ENCODE results near the gene TEX19. TPM values are rescaled to one million over a fixed set of nuclear protein-coding genes. Genes with fewer than 3 reads are reported as not detected.
"Not testable (repeated sequence)": the region's sequence is repeated elsewhere in the genome, so short reads cannot be mapped to it uniquely, and the experiment has no call there.

Gene TEX19
- total RNA-seq, 2 experiments from 2014 or later = not detected

GRCh38 chr17:82354804-82355308, 4.2 kb upstream of the TEX19 start:
- Mint-ChIP-seq H3K9me3 (no peaks in the 10 kb centered on the region), H3K36me3 (no peaks in the 10 kb centered on the region), H3K4me3 (no peak overlapping the region), H3K4me1 (ENCODE audit: low read depth) (peaks cover 11% of the 10 kb centered on the region), H3K27me3 (peaks cover 8% of the 10 kb centered on the region), H3K27ac (no peak overlapping the region)
- POLR2A ChIA-PET = no interaction called here
- CTCF ChIA-PET = interaction anchor here (1.3 kb wide), 1 partner anchor 60 kb away, joined by 6 read pairs; no protein-coding TSS in a partner anchor
- intact Hi-C loops (cut with micrococcal nuclease) = loop anchor here (5.0 kb wide), 2 partner anchors 58 to 197 kb away; no protein-coding TSS in a partner anchor
- DNase-seq = no peak

GRCh38 chr17:82355770-82356427, 3.1 kb upstream of the TEX19 start:
- intact Hi-C loops (cut with micrococcal nuclease) = no loop called here
- POLR2A ChIA-PET = no interaction called here
- Mint-ChIP-seq H3K4me1 (ENCODE audit: low read depth) (peaks cover 11% of the 10 kb centered on the region), H3K27me3 (peaks cover 7% of the 10 kb centered on the region), H3K9me3 (no peaks in the 10 kb centered on the region), H3K27ac (no peak overlapping the region), H3K4me3 (no peak overlapping the region), H3K36me3 (no peaks in the 10 kb centered on the region)
- DNase-seq = no peak
- CTCF ChIA-PET = interaction anchor here (1.1 to 1.3 kb wide), 2 partner anchors 11 to 59 kb away, joined by 3 to 6 read pairs; no protein-coding TSS in a partner anchor

GRCh38 chr17:82356845-82357355, 2.1 kb upstream of the TEX19 start:
- Mint-ChIP-seq H3K4me1 (ENCODE audit: low read depth) (peaks cover 8% of the 10 kb centered on the region), H3K27ac (no peak overlapping the region), H3K4me3 (no peak overlapping the region), H3K27me3 (peaks cover 7% of the 10 kb centered on the region), H3K36me3 (no peaks in the 10 kb centered on the region), H3K9me3 (no peaks in the 10 kb centered on the region)
- ChIA-PET CTCF (interaction anchor here (1.3 kb wide), 1 partner anchor 68 kb away, joined by 4 read pairs; no protein-coding TSS in a partner anchor), POLR2A (no interaction called here)
- no peak for DNase-seq
- intact Hi-C loops (cut with micrococcal nuclease) = no loop called here

GRCh38 chr17:82357394-82357793, 1.7 kb upstream of the TEX19 start:
- Mint-ChIP-seq H3K4me3 (no peak overlapping the region), H3K27ac (no peak overlapping the region), H3K36me3 (no peaks in the 10 kb centered on the region), H3K27me3 (peaks cover 7% of the 10 kb centered on the region), H3K4me1 (ENCODE audit: low read depth) (peaks cover 7% of the 10 kb centered on the region), H3K9me3 (no peaks in the 10 kb centered on the region)
- ChIA-PET CTCF (interaction anchor here (1.2 to 1.5 kb wide), 4 partner anchors 13 to 67 kb away, joined by 3 to 6 read pairs (median 4); partner anchors contain the start of gene UTS2R), POLR2A (no interaction called here)
- DNase-seq = no peak
- intact Hi-C loops (cut with micrococcal nuclease) = no loop called here

GRCh38 chr17:82359451-82360074, 516 bp downstream of the TEX19 start:
- CTCF ChIA-PET; DNase-seq; H3K4me1 Mint-ChIP-seq (ENCODE audit: low read depth); H3K27ac Mint-ChIP-seq; H3K9me3 Mint-ChIP-seq; H3K4me3 Mint-ChIP-seq; POLR2A ChIA-PET; H3K27me3 Mint-ChIP-seq; H3K36me3 Mint-ChIP-seq; intact Hi-C loops (cut with micrococcal nuclease): not testable (repeated sequence)

GRCh38 chr17:82361885-82362633, 3.0 kb downstream of the TEX19 start:
- peaks cover 7% of the 10 kb centered on the region for H3K4me1 Mint-ChIP-seq (ENCODE audit: low read depth)
- DNase-seq = no peak
- ChIA-PET CTCF (interaction anchor here (1.0 kb wide), 1 partner anchor 64 kb away, joined by 3 read pairs; no protein-coding TSS in a partner anchor), POLR2A (no interaction called here)
- H3K4me3 Mint-ChIP-seq = no peak overlapping the region
- H3K27ac Mint-ChIP-seq = no peak overlapping the region
- intact Hi-C loops (cut with micrococcal nuclease) = no loop called here
- peaks cover 7% of the 10 kb centered on the region for H3K27me3 Mint-ChIP-seq
- H3K9me3 Mint-ChIP-seq = no peaks in the 10 kb centered on the region
- H3K36me3 Mint-ChIP-seq = no peaks in the 10 kb centered on the region

GRCh38 chr17:82365606-82366295, 6.7 kb downstream of the TEX19 start:
- Mint-ChIP-seq H3K36me3 (no peaks in the 10 kb centered on the region), H3K4me1 (ENCODE audit: low read depth) (peaks cover 5% of the 10 kb centered on the region), H3K27ac (no peak overlapping the region), H3K4me3 (no peak overlapping the region), H3K27me3 (peaks cover 18% of the 10 kb centered on the region), H3K9me3 (no peaks in the 10 kb centered on the region)
- ChIA-PET CTCF (interaction anchor here (0.6 to 1.6 kb wide), 4 partner anchors 13 to 335 kb away, joined by 3 to 6 read pairs (median 4); no protein-coding TSS in a partner anchor), POLR2A (no interaction called here)
- intact Hi-C loops (cut with micrococcal nuclease) = no loop called here
- no peak for DNase-seq

- H3K27ac Mint-ChIP-seq = no peak overlapping the region
- intact Hi-C loops (cut with micrococcal nuclease) = no loop called here
- no peak overlapping the region for H3K4me3 Mint-ChIP-seq
- peaks cover 10% of the 10 kb centered on the region for H3K4me1 Mint-ChIP-seq (ENCODE audit: low read depth)
- ChIA-PET CTCF (interaction anchor here (1.6 kb wide), 1 partner anchor 14 kb away, joined by 6 read pairs; no protein-coding TSS in a partner anchor), POLR2A (no interaction called here)
- DNase-seq = no peak
- H3K36me3 Mint-ChIP-seq = no peaks in the 10 kb centered on the region
- H3K27me3 Mint-ChIP-seq = peaks cover 24% of the 10 kb centered on the region
- H3K9me3 Mint-ChIP-seq = no peaks in the 10 kb centered on the region
Measured at GRCh38 chr17:82366749-82367148, 7.7 kb downstream of the TEX19 start.

- Mint-ChIP-seq H3K27ac (no peak overlapping the region), H3K4me3 (no peak overlapping the region), H3K4me1 (ENCODE audit: low read depth) (peaks cover 17% of the 10 kb centered on the region), H3K27me3 (peaks cover 30% of the 10 kb centered on the region), H3K9me3 (no peaks in the 10 kb centered on the region), H3K36me3 (no peaks in the 10 kb centered on the region)
- CTCF ChIA-PET = no interaction called here
- DNase-seq = no peak
- POLR2A ChIA-PET = no interaction called here
- intact Hi-C loops (cut with micrococcal nuclease) = no loop called here
Measured at GRCh38 chr17:82367724-82368524, 8.9 kb downstream of the TEX19 start.

GRCh38 chr17:82369211-82369610, 10.2 kb downstream of the TEX19 start:
- no peak for DNase-seq
- intact Hi-C loops (cut with micrococcal nuclease) = no loop called here
- Mint-ChIP-seq H3K27me3 (peaks cover 38% of the 10 kb centered on the region), H3K27ac (no peak overlapping the region), H3K36me3 (no peaks in the 10 kb centered on the region), H3K4me3 (no peak overlapping the region), H3K9me3 (no peaks in the 10 kb centered on the region), H3K4me1 (ENCODE audit: low read depth) (peaks cover 18% of the 10 kb centered on the region)
- ChIA-PET CTCF (interaction anchor here (2.1 kb wide), 1 partner anchor 133 kb away, joined by 9 read pairs; no protein-coding TSS in a partner anchor), POLR2A (no interaction called here)
